ENCODE data around the gene PSME4.

- TF ChIP-seq, protein P1, sequence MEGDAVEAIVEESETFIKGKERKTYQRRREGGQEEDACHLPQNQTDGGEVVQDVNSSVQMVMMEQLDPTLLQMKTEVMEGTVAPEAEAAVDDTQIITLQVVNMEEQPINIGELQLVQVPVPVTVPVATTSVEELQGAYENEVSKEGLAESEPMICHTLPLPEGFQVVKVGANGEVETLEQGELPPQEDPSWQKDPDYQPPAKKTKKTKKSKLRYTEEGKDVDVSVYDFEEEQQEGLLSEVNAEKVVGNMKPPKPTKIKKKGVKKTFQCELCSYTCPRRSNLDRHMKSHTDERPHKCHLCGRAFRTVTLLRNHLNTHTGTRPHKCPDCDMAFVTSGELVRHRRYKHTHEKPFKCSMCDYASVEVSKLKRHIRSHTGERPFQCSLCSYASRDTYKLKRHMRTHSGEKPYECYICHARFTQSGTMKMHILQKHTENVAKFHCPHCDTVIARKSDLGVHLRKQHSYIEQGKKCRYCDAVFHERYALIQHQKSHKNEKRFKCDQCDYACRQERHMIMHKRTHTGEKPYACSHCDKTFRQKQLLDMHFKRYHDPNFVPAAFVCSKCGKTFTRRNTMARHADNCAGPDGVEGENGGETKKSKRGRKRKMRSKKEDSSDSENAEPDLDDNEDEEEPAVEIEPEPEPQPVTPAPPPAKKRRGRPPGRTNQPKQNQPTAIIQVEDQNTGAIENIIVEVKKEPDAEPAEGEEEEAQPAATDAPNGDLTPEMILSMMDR (IDR thresholded peaks at IDR 0.05; ENCODE audit: low read length): no peak
- no peak for TF ChIP-seq EZH2phosphoT487 (IDR thresholded peaks at IDR 0.05; ENCODE audit: low read length)
Observed at GRCh38 chr2:53859206-53860181, 111.3 kb downstream of the PSME4 start, which contains the start of gene GPR75.
